HG02970 (cell line): ENCODE data around the gene MEPCE.
"Not testable (repeated sequence)": the region's sequence is repeated elsewhere in the genome, so short reads cannot be mapped to it uniquely, and the experiment has no call there.

Experiments
- ATAC-seq: cut with Tn5 transposase; IDR thresholded peaks from one replicate; pipeline ENCODE4 v1.9.1; 2021; ENCODE audit warnings: mild to moderate bottlenecking, moderate library complexity, moderate number of reproducible peaks; ENCODE audit not compliant: unreplicated experiment, low FRiP score

MEPCE gene

DNA sequence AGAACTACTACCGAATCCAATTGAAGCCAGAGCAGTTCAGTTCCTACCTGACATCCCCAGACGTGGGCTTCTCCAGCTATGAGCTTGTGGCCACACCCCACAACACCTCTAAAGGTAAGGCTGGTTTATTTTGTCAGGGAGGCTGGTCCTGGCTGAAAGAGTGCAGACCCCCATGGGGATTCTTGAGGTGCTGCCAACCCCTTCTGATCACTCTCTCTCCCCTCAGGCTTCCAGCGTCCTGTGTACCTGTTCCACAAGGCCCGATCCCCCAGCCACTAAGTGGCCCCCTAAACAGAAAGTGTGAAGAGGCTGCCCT, 3.6 kb downstream of the MEPCE start:
- no peak for ATAC-seq

DNA sequence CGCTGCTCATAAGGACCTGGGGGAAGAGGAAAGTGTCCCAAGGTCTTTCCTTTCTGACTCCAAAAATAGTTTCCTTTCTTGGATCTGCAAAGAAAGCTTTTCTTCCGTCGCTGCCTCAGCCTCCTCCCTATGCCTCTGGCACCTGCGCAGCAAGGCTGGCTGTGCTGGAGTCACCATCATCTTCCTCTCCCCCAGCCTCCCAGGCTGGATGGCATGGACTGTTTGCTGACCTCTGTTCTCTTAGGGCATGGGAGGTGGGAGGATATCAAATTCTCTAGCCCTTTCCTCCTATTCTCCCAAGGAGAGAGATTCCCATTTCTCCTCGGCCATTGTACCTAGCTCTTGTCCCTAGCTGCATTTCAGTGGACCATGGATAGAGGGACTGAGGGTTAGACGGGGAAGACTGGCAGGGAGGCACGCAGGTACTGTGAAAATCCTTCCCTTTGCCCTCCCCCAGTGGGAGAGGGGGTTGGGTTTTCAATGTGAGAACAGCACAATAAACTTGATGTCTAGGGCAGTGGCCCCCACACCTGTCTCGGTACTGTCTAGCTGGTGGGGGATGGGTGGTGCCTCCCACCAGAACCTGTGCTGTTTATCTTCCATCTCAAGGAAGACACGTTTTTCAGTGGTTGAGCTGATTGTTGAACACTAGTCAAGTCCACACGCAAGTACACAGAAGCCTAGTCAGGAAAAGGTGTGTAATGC, 4.1 kb downstream of the MEPCE start:
- no peak for ATAC-seq

DNA sequence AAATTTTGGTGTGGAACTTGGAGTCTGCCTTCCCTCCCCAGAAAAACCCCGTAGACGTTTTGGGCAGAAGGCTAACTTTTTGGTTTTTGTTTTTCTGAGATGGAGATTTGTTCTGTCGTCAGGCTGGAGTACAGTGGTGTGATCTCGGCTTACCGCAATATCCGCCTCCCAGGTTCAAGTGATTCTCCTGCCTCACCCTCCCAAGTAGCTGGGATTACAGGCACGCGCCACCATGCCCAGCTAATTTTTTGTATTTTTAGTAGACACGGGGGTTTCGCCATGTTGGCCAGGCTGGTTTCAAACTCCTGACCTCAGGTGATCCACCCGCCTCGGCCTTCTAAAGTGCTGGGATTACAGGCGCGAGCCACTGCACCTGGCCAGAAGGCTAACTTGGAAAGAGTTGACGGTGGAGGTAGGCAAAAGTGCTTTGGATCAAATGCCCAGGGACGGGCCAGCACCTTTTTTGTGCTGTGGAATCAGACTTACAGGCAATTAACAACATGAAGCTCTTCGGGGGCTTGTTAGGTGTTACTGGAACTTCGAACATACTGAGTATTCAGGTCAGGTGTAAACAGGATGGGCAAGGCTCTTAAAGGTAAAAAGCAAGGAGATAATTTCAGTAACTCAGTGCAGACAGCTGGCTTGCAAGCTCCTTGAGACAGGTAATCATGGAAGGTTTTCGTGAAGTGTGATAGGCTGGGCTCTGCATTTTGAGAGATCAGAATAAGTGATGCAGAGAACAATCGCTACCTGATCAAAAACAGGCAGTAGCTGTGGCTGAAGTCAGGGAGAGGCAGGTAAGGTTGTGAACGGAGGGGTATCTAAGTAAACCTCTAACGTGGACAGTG, 4.9 kb downstream of the MEPCE start:
- ATAC-seq: no peak

DNA sequence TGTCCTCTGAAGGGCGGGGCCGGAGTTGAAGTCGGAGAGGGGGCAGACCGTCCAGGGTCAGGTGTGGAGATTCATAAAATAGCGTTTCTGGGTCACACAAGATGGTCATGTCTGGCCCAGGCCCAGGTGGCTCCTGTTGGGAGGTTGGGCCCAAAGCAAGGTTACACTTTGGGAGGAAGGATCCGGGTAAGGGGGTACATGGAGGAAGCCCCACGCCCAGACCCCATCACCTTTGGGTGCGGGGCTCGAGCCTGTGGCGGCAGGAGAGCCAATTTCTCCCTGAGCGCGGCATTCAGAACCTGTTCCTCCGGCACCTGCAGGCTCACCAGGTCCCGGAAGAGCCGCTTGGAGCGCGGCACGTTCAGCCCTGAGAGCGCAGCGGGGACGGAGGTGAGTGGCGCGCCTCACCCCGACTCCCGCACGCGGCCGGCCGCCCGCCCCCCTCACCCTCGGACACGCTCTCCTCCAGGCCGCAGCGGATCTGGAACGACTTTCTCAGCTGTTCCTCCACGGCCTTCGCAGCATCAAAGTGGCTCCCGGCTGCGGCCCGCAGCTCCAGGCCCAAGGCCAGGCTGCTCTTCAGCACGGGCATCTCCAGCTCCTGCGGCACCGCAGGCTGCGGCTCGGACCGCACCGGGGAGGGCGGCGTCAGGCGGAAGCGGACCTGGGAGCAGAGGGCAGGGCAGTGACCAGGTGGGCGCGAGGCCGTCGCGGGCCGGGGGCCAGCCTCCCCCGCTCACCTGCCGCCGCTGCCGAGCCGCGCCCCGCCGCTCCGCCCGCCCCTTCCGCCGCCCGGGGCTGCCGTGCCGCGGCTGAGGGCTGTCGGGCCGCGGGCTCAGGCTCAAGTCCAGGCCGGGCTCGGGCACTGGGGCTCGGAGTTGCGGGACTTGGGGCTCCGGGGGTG, 6.0 kb downstream of the MEPCE start:
- peak; percentile 16 for ATAC-seq

DNA sequence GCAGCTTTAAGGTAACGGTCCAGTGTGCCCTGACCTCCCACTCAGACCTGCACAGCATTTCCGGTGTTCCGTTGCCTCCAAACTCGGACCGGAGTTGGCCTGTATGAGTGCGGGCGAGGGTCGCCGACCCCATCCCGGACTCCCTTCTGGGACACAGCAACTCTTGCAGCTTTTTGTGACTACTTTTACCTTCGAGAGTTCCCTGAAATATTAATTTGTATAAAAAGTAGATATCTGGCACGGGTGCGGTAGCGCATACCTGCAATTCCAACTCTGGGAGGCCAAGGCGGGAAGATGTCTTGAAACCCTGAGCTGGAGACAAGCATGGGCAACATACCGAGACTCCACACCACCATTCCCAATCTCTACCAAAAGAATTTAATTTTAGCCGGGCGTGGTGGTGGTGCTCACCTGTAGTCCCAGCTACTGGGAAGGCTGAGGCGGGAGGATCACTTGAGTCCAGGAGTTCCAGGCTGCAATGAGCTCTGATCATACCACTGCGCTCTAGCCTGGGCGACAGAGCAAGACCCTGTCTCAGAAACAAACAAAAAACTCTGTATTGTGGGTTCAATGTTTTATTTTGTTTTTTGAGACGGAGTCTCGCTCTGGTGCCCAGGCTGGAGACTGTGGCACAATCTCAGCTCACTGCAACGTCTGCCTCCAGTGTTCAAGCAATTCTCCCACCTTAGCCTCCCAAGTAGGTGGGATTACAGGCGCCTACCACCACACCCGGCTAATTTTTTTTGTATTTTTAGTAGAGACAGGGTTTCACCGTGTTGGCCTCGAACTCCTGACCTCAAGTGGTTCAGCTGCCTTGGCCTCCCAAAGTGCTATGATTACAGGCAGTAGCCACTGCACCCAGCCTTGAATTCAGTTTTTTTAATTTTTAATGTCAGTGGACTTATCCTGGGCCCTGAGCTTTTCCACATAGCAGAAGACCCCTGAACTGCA, 7.8 kb downstream of the MEPCE start:
- ATAC-seq: no peak

DNA sequence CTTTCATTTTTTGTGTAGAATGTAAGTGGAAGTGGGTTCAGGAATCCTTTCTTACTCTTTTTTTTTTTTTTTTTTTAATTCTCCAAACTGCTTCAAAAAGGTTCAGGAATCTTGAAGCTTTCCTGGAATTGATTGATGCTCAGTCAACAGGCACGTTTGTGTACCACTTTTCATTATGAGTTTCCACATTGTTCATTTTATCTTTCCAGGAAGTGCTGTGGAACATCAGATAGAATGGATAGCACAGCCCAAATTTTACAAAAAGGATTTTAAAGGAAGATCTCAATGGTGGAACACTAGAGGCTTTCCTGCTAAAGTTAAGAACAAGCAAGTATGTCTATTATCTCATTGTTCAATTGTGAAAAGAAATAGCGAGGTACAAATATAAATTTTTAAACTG, 8.5 kb downstream of the MEPCE start:
- ATAC-seq: no peak

DNA sequence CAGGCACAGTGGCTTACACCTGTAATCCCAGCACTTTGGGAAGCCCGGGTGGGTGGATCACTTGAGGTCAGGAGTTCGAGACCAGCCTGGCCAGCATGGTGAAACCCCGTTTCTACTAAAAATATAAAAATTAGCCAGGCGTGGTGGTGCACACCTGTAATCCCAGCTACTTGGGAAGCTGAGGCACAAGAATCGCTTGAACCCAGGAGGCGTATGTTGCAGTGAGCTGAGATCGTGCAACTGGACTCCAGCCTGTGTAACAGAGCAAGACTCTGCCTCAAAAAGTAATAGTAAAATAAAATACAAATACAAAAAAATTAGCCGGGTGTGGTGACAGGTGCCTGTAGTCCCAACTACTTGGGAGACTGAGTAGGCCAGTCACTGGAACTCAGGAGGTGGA, 9.1 kb downstream of the MEPCE start:
- ATAC-seq: not testable (repeated sequence)

DNA sequence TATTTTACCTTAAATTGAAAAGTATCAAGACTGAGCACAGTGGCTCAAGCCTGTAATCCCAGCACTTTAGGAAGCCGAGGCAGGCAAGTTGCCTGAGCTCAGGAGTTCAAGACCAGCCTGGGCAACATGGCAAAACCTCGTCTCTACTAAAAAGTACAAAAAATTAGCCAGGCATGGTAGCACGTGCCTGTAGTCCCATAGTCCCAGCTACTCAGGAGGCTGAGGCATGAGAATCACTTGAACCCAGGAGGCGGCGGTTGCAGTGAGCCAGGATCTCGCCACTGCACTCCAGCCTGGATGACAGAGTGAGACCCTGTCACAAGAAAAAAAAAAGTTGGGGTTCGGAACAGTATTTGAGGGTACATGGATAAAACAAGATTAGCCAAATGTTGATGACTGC, 9.6 kb downstream of the MEPCE start:
- not testable (repeated sequence) for ATAC-seq

DNA sequence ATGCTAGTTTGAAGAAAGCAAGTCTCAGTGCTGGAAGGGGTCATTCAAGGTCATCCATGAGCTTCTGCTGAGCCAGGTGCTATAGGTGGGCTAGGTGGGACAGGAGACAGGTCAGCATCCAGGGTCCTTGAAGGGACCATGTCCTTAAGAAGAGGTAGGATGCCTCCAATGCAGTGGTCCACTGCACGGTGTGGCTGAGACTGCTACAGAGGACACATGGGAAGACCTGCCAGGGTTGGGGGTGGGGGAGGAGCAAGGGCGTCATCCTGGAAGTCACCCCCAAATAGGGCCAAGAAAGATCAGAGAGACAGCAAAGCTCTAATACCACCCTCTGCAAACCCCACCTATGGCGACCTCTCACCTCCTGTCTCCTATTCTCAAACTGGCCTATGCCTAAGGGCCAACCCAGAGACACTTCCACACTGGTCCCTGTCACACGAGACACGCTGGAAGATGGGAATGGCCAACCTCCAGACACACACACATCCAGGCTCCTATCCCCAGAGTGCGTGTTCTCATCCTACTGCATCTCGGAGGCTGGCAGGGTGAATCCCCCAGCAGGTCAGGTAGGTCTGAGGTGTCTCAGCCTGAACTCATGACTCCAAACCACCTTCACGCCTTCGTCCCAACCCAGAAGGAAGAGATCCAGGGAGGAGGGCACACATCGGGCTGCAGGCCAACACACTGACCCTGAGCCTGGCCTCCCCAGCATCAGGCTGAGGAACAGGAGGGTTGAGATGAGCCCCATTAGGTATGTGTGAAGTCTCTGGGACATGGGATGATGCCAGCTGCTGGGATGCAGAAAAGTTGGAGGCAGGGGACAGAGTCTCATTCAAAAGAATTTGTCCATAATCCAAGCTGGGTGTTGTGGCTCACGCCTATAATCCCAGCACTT, 12.3 kb downstream of the MEPCE start:
- no peak for ATAC-seq

DNA sequence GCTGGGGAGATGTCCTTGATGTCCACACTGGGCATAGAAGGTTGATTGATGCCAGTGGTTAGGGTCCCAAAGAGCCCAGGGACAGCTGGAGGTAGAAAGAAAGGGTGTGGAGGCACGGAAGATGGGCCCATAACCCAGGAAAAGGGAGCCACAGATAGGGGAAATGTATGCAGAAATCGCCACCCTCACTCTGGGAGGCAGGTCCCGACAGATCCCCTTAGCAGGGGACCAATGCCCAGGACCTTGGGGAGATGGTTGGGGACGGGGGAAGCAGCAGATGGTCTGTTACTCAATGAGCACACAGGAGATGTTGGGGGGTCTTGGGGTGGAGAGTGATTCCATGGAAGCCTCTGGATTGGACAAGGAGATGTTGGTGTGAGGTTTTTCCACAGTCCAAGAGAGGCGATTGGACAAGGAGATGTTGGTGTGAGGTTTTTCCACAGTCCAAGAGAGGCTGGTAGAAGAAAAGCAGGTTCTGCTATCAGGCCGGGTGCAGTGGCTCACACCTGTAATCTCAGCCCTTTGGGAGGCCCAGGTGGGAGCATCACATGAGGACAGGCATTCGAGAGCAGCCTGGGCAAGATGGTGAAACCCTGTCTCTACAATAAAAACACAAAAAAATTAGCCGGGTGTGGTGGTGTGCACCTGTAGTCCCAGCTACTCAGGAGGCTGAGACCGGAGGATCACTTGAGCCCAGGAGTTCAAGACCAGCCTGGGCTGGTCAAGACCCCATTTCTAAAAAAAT, 13.6 kb downstream of the MEPCE start:
- ATAC-seq: no peak

DNA sequence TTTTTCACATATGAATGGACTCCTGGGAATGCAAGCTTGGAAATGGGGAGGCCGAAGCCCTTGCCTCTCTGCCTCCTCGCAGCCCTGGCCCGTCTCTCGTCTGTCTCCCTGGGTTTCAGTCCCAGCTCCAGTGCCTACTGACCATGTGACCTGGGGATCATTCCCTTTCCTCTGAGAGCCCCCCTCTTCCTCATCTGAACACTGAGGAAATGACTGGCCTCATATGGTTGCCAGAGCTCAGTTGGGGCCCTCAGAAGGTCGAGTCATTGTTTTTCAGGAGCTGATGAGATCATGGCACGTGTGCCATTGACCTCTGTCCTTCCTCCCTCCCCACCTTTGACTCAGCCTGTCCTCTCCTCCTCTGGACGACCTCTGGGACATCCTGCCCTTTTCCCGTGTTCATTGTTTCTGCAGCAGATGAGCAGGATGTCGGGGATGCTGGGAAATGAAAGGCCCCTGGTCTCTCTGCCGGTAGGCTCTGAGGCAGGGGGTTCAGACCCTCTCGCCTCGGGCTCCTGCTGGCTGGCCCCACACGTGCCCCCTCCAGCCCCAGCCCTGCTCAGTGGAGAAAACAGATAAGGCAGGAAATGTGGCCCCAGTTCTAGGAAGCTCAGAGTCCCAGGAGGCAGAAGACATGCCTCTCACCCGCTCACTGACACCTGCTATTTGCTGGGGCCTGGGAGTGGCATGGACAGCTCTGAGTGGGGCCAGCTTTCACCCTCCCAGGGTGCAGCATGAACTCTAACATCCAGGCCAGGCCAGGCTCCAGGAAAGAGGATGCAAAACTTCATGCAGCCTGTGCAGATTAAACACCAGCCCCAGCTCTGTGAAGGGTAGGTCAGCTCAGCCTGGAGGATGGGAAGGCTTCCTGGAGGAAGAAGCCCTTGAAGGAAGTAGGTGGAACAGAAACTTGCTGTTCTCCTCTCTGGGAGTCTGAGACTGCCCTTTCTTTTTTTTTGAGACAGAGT, 15.0 kb downstream of the MEPCE start:
- ATAC-seq: no peak

DNA sequence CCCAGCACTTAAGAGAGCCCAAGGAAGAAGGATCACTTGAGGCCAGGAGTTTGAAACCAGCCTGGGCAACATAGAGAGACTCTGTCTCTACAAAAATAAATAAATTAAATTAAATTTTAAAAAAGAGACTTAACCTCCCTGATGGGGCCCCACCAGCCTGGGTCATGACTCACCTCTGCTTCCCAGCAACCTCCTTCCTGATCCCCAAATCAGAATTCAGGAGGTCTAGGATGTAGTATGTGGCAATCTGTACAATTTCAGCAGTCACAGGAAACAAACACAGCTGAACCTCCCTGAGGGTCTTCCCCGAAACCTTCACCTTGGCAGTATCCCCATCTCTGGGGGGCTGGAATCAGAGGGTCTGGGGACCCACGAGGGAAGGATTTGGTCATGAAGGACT, 16.4 kb downstream of the MEPCE start:
- no peak for ATAC-seq

DNA sequence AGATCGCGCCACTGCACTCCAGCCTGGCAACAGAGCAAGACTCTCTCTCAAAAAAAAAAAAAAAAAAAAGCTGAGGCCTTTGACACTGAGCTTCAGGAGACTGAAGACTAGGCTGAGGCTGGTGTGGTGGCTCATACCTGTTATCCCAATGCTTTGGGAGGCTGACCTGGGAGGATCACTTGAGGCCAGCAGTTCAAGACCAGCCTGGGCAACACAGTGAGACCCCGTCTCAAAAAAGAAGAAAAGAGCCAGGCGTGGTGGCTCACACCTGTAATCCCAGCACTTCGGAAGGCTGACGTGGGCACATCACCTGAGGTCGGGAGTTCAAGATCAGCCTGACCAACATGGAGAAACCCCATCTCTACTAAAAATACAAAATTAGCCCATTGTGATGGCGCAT, 17.7 kb downstream of the MEPCE start:
- ATAC-seq: not testable (repeated sequence)

DNA sequence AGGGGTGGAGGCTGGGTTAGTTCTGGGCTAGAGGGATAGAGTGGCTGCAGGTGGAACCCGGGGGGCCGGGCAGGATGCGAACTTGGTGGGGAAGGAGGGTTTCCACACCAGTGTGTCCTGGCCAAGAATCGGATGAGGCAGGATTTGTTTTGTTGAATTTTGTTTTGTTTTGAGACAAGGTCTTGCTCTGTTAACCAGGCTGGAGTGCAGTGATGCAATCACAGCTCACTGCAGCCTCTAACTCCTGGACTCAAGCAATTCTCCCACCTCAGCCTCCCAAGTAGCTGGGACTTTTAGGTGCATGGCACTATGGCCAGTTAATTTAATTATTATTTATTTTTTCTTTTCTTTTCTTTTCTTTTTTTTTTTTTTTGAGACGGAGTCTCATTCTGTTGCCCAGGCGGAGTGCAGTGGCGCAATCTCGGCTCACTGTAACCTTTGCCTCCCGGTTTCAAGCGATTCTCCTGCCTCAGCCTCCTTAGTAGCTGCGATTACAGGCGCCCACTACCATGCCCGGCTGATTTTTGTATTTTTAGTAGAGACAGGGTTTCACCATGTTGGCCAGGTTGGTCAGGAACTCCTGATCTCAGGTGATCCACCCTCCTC, 19.7 kb downstream of the MEPCE start:
- ATAC-seq: no peak

DNA sequence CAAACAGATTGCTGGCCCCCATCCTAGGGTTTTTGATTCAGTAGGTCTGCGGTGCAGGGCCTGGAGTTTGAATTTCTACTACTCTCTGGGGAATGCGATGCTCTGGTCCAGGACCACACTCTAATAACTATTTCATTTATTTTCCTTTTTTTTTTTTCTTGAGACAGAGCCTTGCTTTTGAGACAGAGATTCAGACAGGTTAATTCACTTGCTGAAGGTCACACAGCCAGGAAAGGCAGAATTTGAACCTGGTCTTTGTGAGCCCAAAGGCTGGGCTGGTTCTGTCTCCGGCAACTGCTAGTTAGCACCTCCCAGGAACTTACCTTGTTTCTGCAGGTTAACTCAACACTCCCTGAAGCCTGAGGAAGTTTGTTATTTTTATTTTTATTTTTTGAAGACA, 22.9 kb downstream of the MEPCE start:
- no peak for ATAC-seq

DNA sequence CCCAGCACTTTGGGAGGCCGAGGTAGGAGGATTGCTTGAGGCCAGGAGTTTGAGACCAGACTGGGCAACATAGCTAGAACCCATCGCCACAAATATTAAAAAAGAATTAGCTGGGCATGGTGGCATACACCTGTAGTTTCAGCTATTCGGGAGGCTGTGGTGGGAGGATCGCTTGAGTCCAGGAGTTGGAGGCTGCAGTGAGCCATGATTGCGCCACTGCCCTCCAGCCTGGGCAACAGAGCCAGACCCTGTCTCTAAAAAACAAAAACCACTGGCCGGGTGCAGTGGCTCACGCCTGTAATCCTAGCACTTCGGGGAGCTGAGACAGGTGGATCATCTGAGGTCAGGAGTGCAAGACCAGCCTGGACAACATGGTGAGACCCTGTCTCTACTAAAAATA, 24.2 kb downstream of the MEPCE start:
- not testable (repeated sequence) for ATAC-seq

DNA sequence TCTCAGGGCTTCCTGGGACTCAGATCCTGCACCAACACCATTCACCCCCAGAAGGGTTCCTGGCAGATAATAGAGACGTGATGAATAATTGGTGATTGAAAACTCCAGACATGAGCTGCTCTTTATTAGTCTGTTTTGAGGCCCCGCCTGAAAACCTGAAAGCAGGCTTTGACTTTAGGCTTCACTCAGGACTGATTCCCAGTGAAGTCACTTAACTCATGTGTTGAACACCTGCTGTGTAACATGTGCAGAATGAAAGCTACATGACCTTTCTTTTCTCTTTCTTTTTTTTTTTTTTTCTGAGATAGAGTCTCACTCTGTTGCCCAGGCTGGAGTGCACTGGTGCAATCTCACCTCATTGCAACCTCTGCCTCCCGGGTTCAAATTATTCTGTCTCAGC, 25.6 kb downstream of the MEPCE start:
- no peak for ATAC-seq
